GM23338 (cell line): ENCODE results near the gene GRID2IP. TPM values are rescaled to one million over a fixed set of nuclear protein-coding genes. Genes with fewer than 3 reads are reported as not detected.

Experiments used
- ATAC-seq: fragments of 200-7000 bp; cut with Tn5 transposase; 3 replicates; pipeline ENCODE4 v1.9.1; 2020
- DNase-seq: peaks from one replicate; pipeline ENCODE4 v3.0.0-alpha.2; 2015; ENCODE audit warnings: low spot score
- H2AFZ ChIP-seq: fragments of 200-600 bp; sonication (generic); 2 replicates; pipeline ENCODE4 v1.8.0; 2016; ENCODE audit warnings: antibody characterized with exemption, mild to moderate bottlenecking, moderate library complexity
- H3F3A ChIP-seq: fragments of 200-600 bp; sonication (generic); replicated peaks from 2 replicates; pipeline ENCODE4 v1.8.0; 2017; ENCODE audit warnings: antibody characterized with exemption, mixed run types, low read depth
- H3K27ac ChIP-seq: fragments of 200-600 bp; sonication (generic); 2 replicates; pipeline ENCODE4 v1.6.1; 2016; ENCODE audit warnings: low read depth
- H3K27me3 ChIP-seq: fragments of 200-600 bp; sonication (generic); 2 replicates; pipeline ENCODE4 v1.8.0; 2016; ENCODE audit warnings: mild to moderate bottlenecking, mixed run types, moderate library complexity; ENCODE audit not compliant: insufficient read depth
- H3K36me3 ChIP-seq: fragments of 200-600 bp; sonication (generic); 2 replicates; pipeline ENCODE4 v1.8.0; 2016; ENCODE audit warnings: mild to moderate bottlenecking; ENCODE audit not compliant: insufficient read depth
- H3K4me1 ChIP-seq: fragments of 200-600 bp; sonication (generic); 2 replicates; pipeline ENCODE4 v1.8.0; 2016; ENCODE audit warnings: mild to moderate bottlenecking, moderate library complexity; ENCODE audit not compliant: insufficient read depth
- H3K4me2 ChIP-seq: fragments of 200-600 bp; sonication (generic); 2 replicates; pipeline ENCODE4 v1.7.1; 2017; ENCODE audit warnings: mixed run types
- H3K4me3 ChIP-seq: fragments of 200-600 bp; sonication (generic); 2 replicates; pipeline ENCODE4 v1.6.1; 2016; ENCODE audit warnings: mixed run types
- H3K79me2 ChIP-seq: fragments of 200-600 bp; sonication (generic); replicated peaks from 2 replicates; pipeline ENCODE4 v1.8.0; 2017; ENCODE audit warnings: mild to moderate bottlenecking; ENCODE audit not compliant: insufficient read depth
- H3K9me2 ChIP-seq: fragments of 200-600 bp; sonication (generic); 2 replicates; pipeline ENCODE4 v1.8.0; 2017; ENCODE audit not compliant: insufficient read depth
- H4K20me1 ChIP-seq: fragments of 200-600 bp; sonication (generic); replicated peaks from 2 replicates; pipeline ENCODE4 v1.8.0; 2017; ENCODE audit warnings: mild to moderate bottlenecking; ENCODE audit not compliant: insufficient read depth
- H3K27ac Mint-ChIP-seq: 2 replicates; pipeline ENCODE4 v1.8.0; 2020; ENCODE audit warnings: inconsistent platforms, mild to moderate bottlenecking, moderate library complexity, mixed read lengths
- H3K27me3 Mint-ChIP-seq: 3 replicates; pipeline ENCODE4 v1.8.0; 2022; ENCODE audit warnings: low read depth, mild to moderate bottlenecking, moderate library complexity, mixed read lengths, inconsistent platforms; ENCODE audit not compliant: insufficient read depth, poor library complexity
- H3K36me3 Mint-ChIP-seq: 3 replicates; pipeline ENCODE4 v1.8.0; 2021; ENCODE audit warnings: low read depth, mild to moderate bottlenecking, inconsistent platforms, moderate library complexity, mixed read lengths
- H3K4me1 Mint-ChIP-seq: 3 replicates; pipeline ENCODE4 v1.8.0; 2020; ENCODE audit warnings: mild to moderate bottlenecking, inconsistent platforms, mixed read lengths
- H3K4me3 Mint-ChIP-seq: 3 replicates; pipeline ENCODE4 v1.8.0; 2021; ENCODE audit warnings: moderate library complexity, mild to moderate bottlenecking, inconsistent platforms, mixed read lengths
- H3K9me3 Mint-ChIP-seq: 3 replicates; pipeline ENCODE4 v1.8.0; 2020; ENCODE audit warnings: moderate library complexity, mild to moderate bottlenecking, inconsistent platforms, mixed read lengths
- CTCF ChIP-seq, 2 experiments: fragments of 200-600 bp in 1 of 2; sonication (generic) in 1 of 2; conservative IDR thresholded peaks; 2 replicates each; pipeline versions ENCODE4 v1.5.1 to v1.6.1; 2016 to 2017; ENCODE audit warnings: antibody characterized with exemption in 2 of 2, low read depth in 2 of 2, mild to moderate bottlenecking in 2 of 2, moderate library complexity in 1 of 2
- ETS1 ChIP-seq: IDR thresholded peaks from 2 replicates; pipeline ENCODE4 v1.6.1; 2016; ENCODE audit warnings: antibody characterized with exemption
- EZH2phosphoT487 ChIP-seq: fragments of 200-600 bp; sonication (generic); IDR thresholded peaks from one replicate; pipeline ENCODE4 v1.8.1; 2018; ENCODE audit warnings: antibody characterized with exemption; ENCODE audit not compliant: unreplicated experiment
- JUNB ChIP-seq: IDR thresholded peaks from one replicate; pipeline ENCODE4 v1.6.1; 2016; ENCODE audit warnings: antibody characterized with exemption; ENCODE audit not compliant: unreplicated experiment
- NANOG ChIP-seq: IDR thresholded peaks from 2 replicates; pipeline ENCODE4 v1.6.1; 2016; ENCODE audit warnings: antibody characterized with exemption, borderline replicate concordance
- STAT1 ChIP-seq: IDR thresholded peaks from one replicate; pipeline ENCODE4 v1.6.1; 2016; ENCODE audit warnings: antibody characterized with exemption; ENCODE audit not compliant: unreplicated experiment
- ZNF114 ChIP-seq: fragments of 250-450 bp; sonication (Bioruptor Pico); IDR thresholded peaks from 2 replicates; pipeline ENCODE4 v1.5.0; 2020; ENCODE audit warnings: mild to moderate bottlenecking, moderate library complexity
- ZNF331 ChIP-seq: fragments of 250-450 bp; sonication (Bioruptor Pico); IDR thresholded peaks from 2 replicates; pipeline ENCODE4 v1.5.0; 2020; ENCODE audit warnings: low read depth, mild to moderate bottlenecking, moderate library complexity
- ZNF462 ChIP-seq: fragments of 250-450 bp; sonication (Bioruptor Pico); IDR thresholded peaks from 2 replicates; pipeline ENCODE4 v1.5.0; 2020; ENCODE audit warnings: mild to moderate bottlenecking, moderate library complexity
- polyA plus RNA-seq: library from polyadenylated mRNA; unstranded; fragments of >200 nt; fragmentation: Nextera tagmentation; extraction: Ambion mirVana; gene quantifications from 2 replicates; pipeline ENCODE4 v1.2.1, GENCODE V29; 2016
- total RNA-seq: library from RNA; depleted of rRNA; stranded (reverse); fragments of >200 nt; shearing (Covaris generic); gene quantifications from 2 replicates; pipeline ENCODE4 v1.2.3, GENCODE V29; 2014

The GRID2IP gene
- total and polyA plus RNA-seq, 2 experiments from 2014 or later, result 0.73 to 1.5 TPM

GRCh38 chr7:6575281-6576023 lies 24.2 kb upstream of the GRID2IP start:
- Histone ChIP-seq H3K79me2 (no peaks in the 10 kb centered on the region), H4K20me1 (no peaks in the 10 kb centered on the region), H3K4me2 (no peak overlapping the region), H3F3A (peaks cover 5% of the 10 kb centered on the region; the same call in 1 of the 2 replicates), H3K9me2 (no peaks in the 10 kb centered on the region), H3K4me1 (no peaks in the 10 kb centered on the region), H3K27me3 (no peaks in the 10 kb centered on the region), H3K27ac (no peak overlapping the region), H2AFZ (no peak overlapping the region), H3K4me3 (no peak overlapping the region), H3K36me3 (no peaks in the 10 kb centered on the region)
- Mint-ChIP-seq H3K27ac (no peak overlapping the region), H3K36me3 (peaks cover 9% of the 10 kb centered on the region; the same call in 2 of the 3 replicates), H3K4me1 (peaks cover 3% of the 10 kb centered on the region; the same call in 2 of the 3 replicates), H3K27me3 (peaks cover 4% of the 10 kb centered on the region), H3K4me3 (no peak overlapping the region), H3K9me3 (no peaks in the 10 kb centered on the region)
- ATAC-seq (no peak), DNase-seq (no peak)
- TF ChIP-seq NANOG (no peak), ZNF462 (no peak), CTCF (conservative IDR thresholded peaks at IDR 0.05; ENCODE audit: low read depth in 2 of 2) (no peak), EZH2phosphoT487 (no peak), ZNF114 (CRISPR knock-in tag) (no peak), STAT1 (no peak), ZNF331 (no peak), JUNB (no peak), ETS1 (no peak)
